HG03442 (cell line): ENCODE measurements around the gene DYNLRB2.

ENCODE experiments used
- ATAC-seq: cut with Tn5 transposase; IDR thresholded peaks from one replicate; pipeline ENCODE4 v1.9.1; 2021; ENCODE audit warnings: mild to moderate bottlenecking, moderate library complexity; ENCODE audit not compliant: unreplicated experiment

Gene DYNLRB2

GRCh38 chr16:80596507-80597207, 55.9 kb downstream of the DYNLRB2 start:
- ATAC-seq: no peak

DNA sequence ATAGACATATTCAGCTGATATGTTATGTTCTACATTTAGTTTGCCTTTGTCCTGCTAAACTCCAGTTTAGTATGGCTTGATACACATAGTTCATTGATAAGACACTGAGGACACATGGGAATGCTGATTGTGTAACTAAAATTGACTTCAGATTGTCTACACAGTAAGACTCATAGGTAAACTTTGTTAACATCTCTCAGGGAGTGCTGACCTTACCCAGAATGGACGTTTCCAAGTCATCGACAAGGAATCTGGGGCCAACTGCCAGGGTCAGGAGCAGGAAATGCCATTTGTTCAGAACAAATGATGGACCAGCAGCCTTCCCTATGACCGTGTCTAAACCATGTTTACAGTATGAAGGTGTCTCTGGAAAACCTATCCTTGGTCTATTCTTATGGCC, 58.7 kb downstream of the DYNLRB2 start:
- ATAC-seq: no peak
